Measurements from ENCODE around the gene COL4A3.

Gene COL4A3

DNA sequence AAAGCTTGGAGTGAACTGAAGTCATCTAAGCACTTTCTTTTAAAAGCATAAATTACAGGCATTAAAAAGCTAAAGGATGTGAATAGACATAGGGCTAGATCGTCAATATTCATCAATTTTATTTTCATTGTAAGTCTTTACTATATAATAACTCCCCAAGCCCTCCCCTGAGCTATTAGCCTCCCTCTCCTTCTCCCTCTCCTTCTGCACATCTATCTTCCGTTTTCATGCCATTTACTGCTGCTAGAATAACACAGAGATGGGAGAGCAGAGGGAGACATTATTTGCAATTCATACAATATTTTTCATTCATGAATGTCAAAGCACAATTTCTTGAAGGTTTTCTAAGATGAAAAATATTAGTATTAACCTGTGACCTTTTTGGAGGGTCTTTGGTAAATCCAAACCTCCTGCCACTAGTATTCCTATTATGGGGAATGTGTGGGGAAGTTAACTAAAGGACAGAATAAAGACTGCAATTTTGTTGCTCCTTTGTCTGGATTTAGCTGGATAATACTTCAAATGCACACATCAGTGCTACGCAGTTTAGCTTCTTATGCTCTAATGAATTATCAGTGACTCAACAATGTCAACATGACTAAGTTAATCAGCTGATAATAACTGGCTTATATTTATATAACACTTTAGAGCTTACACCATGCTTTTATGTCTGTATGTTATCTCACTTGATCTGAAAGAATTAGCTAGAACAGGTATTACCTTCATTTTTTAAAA lies 132.4 kb downstream of the COL4A3 start:
- DNase-seq = no peak

DNA sequence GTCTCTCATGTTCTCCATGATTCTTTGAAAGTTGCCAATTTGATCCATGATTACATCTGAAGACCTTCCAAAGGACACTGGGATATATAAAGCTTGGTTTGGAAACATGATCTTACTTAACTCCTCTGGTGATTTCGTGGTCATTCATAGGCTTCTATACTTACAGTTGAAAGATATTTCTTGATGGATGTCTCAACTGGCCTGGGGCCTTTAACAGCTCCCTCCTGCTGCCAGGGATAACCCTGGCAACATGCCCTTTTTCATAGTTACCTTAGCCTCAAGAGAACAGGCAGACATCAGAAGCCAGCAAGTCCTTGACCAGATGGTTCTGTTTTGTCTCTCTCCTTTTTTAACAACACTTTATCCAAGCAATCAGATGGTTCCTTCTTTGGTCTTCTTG lies 137.1 kb downstream of the COL4A3 start:
- no peak for DNase-seq

DNA sequence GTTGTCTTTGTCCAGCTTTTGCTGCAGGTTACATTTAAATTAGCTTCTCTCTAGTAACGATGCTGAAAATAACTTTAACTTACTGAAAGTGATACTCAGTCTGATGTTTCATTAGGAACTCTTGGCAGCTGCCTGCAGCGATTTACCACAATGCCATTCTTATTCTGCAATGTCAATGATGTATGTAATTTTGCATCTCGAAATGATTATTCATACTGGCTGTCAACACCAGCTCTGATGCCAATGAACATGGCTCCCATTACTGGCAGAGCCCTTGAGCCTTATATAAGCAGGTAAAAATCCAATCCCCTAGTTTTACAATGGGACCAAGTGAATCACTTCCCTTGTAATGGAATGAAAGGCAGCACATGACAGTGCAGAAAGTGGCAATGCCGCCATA lies 144.4 kb downstream of the COL4A3 start:
- no peak for DNase-seq

DNA sequence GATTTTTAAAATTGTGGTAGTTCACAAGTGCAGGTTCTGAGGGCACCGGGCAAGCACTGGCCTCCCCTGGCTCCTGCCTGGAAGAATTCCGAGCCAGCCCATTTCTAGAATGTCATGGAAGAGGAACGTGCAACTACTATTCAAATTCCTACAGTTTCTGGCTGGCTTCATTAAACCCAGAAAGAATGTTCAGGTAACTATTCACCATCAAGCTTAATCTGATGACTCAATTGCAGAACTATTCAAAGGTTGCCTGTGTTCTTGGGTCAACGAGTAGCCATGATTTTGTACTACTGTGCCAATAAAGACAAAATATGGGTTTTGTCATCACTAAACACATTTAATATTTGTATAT lies 146.3 kb downstream of the COL4A3 start:
- DNase-seq = no peak

DNA sequence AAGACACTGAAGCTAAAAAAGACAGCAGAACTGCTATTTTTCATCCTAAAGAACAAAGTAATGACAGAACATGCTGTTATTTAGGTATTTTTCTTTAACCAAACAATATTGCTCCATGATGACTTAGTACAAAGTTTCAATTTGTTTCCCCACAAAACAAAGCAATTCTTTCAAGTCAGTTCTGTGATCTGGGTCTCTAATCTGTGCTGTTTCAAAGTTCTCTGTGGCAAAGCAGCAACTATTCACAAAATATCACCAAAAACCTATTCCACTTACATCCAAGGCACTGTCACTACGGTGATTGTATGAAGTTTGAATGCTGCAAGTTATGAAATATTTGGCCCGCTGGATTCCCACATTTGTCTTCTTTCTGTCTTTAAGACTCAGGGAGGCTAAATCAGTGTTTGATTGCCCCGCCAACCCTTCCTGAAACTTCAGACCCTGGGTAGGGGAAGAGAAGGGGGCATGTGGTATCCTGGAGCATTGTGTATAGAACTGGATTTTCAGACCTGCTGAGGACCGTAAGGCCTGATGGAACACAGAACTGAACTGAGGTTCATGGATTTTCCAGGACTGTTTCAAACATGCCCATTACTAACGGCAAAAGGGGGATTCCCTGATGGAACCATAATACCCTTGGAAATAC lies 147.6 kb downstream of the COL4A3 start:
- DNase-seq = no peak

DNA sequence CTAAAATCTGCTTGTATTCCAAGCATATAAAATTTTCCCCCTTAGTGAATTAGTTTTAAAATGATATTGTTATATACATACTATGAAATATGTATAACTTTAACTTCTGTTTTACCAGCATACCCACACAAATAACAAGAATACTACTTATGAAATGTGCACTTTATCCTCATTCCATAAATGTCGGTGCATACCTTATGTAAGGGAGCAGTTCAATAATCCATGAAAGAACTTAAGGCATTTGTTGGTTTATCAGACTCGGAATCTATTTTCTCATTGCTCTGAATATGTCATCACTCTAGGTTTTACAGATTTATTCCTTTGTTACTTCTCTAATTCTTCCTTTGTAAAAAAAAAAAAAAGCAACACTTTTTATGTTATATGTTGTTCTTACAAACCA lies 148.2 kb downstream of the COL4A3 start:
- no peak for DNase-seq

DNA sequence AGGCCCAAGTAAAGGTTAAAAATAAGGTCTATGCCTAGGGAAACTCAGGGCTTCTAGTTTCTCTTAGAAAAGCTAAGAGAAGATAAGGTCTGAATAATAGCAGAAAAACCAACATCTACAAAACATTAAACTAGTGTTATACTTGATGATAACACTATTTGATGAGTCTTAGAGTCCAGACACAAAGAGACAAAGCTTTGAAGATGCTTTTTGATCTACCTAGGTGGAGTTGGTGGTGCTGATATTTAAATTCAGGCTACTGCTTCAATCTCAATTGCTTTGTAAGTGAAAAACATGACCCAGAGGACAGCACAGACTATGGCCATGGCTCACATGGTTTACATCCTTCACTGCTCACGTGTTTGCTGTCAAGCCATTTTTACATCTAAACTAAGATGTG lies 148.9 kb downstream of the COL4A3 start:
- DNase-seq = no peak

DNA sequence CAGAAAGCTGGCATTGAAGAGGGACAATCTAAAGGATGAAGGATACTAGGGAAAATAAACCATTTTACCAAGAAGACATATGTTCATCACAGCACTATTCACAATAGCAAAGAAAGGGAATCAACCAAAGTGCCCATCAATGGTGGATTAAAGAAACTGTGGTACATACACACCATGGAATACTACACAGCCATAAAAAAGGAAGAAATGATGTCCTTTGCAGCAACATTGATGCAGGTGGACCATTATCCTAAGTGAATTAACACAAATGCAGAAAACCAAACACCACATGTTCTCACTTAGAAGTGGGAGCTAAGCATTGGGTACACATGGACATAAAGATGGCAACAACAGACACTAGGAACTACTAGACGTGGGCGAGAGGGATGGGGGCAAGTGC lies 153.4 kb downstream of the COL4A3 start:
- no peak for DNase-seq

DNA sequence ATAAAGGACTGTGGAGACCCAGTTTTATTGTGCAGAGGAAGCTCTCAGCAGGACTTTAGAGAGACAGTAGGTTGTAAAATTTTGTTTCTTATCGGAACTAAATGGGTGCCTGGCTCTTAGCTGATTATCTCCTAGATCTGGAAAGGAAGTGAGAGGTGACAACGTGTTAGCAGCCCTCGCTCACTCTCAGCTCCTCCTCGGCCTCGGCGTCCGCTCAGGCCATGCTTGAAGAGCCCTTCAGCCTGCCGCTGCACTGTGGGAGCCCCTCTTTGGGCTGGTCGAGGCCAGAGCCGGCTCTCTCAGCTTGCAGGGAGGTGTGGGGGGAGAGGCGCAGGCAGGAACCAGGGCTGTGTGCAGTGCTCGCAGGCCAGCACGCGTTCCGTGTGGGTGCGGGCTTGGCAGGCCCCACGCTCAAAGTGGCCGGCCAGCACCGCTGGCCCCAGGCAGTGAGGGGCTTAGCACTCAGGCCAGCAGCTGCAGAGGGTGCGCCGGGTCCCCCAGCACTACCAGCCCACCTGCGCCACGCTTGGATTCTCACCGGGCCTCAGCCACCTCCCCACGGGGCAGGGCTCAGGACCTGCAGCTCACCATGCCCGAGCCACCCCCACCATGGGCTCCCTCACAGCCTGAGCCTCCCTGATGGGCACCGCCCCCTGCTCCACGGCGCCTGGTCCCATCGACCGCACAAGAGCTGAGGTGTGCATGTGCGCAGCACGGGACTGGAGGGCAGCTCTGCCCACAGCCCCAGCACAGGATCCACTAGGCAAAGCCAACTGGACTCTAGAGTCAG lies 156.1 kb downstream of the COL4A3 start:
- DNase-seq = no peak

DNA sequence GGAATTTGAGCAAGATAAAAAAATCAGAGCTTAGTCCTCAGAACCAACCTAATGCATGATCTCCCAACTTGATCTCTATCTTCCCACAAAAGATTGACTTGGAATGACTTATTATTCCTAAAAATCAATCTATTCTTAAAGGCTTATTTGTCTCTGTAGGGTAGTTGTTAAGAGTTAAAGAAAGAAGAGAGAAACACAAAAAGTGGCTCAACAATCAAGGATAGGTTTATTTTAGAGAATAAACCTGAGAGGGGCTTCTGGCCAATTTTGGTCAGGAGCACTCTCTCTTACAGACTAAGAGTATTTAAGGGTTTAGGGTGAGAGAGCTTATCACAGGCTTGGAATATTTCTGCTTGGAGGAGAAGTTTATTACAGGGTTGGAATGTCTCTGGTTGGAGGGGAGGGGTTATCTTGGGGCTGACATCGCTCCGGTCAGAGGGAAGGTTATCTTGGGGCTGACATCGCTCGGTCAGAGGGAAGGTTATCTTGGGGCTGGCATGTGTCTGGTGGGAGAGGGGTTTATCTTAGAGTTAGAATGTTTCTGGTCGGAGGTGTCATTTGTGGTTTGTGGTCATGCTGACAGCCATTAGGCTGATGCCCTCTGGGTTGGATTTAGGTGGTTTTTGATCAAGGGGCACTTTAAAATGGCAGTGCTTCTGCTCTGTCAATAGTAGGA lies 158.2 kb downstream of the COL4A3 start:
- no peak for DNase-seq

DNA sequence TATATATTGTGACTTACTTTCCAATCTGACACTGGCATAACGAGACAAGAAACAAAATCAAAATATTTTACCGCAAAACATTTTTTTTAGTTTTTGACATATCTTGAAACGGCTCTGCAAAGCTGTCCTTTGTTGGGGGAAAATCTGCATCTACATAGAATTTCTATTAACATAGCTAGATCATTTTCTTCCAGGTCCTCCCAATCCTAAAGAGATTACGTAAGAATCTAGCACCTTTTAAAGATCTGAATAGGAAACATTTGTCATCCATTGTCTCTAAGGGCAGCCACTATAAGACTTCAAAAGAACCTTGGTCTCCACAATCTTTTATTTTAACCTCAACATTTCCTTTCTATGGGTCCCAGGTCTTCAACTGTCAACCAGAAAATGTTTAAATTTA lies 159.4 kb downstream of the COL4A3 start:
- no peak for DNase-seq

DNA sequence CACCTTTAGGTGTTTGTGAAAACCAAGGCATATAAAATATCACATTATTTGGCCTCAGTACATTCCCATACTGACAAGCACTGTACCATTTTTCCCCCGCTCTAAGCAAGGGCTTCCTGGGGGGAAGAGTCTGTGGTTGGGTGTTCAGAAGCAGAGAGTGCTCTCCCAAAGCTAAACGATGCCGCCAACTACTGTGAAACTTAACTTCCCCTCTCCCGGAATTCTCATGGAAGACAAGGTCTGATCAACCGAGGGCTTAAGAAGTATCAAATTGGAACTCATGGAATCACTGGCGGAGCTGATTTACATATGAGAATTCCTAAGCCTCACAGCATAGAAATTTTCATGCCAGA lies 160.2 kb downstream of the COL4A3 start:
- DNase-seq = peak; percentile 57

DNA sequence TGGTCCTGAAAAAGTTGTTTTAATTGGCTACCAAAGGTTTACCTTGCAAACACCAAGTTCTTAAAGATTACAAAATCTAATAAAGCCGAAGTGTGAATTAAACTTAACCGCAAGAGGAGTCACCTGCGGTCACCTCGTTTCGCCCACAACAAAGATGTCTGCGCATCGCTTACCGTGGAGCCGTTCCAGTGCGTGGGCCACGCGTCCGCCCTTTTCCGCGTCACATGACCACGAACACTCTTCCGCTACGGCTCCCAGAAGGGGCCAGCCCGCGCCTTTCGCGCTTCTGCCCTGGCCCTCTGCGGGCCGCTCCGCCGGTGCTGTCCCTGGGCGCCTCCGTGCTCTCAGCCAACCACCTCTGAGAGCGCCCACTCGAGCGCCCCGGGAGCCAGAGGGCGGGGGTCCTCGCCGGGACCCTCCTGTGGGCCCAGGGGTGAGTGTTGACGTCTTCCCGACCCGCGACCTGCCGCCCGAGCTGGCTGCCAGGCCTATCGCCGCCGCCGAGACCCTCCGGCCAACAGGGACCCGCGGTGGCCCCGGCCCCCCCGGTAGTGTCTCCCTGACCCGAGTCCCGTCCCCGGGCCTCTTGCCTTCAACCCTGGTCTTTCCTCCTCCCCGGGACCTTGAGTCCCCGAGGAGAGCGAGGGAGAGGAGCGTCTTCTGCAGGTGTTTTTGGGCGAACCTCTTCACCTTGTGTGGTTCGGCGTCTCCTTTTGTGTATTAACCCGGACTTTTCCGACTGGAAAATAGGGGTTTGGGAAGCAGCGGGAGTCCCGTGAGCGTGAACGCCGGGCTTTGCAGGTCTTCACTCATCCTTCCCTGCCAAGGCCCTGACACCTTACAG lies 160.8 kb downstream of the COL4A3 start, which contains the start of gene MFF:
MFF (plus strand) TSS at position 257 of the 844 bp plus-strand sequence. CDS start 5,415 bp downstream, outside the sequence.
- DNase-seq = peak; percentile 81

DNA sequence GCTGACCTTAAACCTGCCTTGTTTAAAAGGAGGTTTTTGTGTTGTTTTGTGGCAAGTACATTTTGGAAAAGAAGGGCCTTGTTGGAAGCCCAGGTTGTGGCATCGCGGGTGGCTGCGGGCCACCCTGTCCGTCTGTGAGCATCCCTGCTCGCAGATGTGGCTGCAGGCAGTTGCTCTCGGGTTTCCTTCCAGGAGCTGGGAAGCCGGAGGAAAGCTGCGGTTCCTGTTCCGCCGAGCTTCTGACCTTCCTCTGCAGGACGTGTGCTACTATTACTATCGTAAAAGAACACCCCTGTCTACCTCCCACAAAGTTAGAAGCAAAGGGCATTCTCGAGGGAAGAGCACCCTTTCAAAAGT lies 161.4 kb downstream of the COL4A3 start:
- DNase-seq = no peak

DNA sequence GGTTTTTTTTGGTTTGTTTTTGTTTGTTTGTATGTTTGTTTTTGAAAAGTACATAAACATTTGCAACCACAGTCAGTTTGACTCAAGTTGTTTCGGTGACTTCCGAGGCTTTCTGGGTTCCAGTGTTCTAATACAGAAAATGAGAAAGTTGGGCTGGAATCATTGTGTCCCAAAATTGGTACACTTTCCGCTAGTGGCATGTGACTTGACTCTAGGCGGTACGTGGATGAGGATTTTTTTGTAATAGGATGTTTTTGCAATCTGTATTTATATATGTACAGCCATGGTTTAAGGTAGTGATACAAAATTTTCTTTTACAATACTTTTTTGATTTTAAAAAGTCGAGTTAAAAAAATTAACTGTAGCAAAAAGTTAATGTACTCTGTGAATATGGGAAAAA lies 162.4 kb downstream of the COL4A3 start:
- no peak for DNase-seq

DNA sequence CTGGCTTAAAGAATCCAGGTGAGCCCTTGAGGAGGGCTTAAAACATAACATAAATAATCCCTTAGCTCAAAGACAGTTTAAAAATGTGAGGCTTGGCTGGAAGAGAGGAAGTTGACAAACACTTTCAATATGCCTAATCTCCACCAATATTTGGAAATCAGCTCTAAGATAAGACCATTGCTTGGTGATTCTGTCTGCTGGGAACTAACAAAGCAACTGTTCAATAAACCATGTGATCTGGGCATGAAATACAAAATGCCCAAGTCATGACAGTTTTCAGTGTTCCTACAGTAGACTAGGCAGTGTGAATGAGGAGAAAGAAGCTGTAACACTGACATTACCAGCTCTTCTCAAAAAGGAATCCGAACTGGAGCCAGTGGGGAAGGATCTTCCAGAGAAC lies 171.3 kb downstream of the COL4A3 start:
- DNase-seq = no peak

DNA sequence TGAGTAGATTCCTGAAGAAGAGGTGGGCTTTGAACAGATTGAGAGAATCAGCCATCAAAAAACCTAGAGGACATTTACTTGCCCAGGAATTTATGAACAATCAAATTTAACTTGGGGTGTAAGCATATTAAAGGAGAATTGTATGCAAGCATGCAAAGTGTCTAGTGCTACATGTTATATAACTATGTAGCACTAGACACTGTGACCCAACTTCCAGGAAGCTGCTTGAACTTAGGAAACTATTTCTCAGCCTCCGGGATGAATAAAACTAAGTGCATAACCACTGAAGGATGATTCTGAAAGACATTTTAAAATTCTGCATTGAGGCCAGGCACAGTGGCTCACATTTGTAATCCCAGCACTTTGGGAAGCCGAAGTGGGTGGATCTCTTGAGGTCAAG lies 173.0 kb downstream of the COL4A3 start:
- no peak for DNase-seq

DNA sequence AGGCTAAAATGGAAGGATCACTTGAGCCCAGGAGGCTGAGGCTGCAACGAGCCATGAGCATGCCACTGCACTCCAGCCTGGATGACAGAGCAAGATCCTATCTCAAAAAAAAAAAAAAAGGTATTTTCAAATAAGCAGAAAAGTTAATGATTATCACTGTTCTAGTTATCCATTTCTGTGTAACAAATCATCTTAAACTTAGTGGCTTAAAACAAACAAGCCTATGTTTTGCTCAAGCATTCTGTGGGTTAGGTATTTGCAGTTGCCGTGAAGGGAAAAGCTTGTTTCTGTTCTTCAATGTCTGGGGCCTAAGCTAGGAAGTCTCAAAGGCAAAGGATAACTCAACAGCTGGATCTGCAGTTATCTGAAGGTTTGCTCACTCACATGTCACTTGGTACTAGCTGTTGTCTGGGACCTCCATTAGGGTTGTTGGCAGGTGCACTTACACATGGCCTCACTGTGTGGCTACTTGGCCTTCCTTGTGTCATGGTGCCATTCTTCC lies 174.7 kb downstream of the COL4A3 start:
- DNase-seq = no peak

DNA sequence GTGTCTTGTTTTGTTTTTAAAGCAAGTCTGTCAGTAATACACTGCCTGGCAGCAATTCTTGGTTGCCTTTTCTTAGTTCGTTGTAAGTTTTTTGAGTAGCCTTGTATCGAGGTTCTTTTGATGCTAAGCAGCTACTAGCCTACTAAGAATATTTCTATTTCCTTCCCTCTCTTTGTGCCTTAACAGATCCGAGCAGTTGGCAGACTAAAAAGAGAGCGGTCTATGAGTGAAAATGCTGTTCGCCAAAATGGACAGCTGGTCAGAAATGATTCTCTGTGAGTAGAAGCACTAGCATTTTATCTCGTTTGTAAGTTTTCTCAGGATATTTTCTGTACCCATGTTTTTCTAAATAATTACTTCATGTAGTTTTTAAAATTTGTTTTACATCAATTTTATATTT lies 175.7 kb downstream of the COL4A3 start:
- no peak for DNase-seq

DNA sequence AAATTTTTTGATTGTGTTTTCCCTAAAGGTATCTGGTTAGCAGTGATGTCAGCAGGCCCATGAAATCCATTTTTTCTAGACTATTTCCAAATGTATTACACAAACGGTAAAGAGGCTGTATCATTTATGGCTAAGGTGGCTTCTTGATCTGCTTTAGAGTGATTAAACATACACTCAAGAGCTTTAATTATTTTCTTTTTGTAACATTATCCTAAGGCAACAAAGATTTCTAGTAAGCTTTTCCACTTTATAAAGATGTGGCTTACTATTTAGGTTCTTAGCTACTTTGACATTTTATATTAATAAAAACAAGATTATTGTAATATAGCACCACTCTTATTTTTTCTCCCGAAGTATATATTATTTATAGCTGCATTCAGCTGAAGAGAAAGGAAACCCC lies 177.1 kb downstream of the COL4A3 start:
- DNase-seq = no peak

DNA sequence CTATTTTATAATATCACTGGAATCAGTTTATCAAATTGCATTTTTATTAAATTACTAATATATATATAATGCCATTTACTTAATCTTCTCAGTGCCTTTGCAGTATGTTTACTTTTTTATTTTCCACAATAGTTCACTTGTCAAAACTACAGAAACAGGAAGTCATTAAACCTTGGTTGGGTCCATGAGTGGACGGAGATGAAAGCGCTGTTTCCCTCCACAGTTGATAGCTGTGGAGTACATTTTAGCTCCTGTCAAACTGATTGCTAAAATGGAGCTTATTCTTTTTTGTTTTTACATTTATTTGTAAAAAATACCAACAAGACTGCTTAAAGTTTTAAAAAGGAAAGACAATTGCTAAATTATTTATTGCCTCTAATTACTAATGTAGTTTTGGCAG lies 179.8 kb downstream of the COL4A3 start:
- DNase-seq = no peak

DNA sequence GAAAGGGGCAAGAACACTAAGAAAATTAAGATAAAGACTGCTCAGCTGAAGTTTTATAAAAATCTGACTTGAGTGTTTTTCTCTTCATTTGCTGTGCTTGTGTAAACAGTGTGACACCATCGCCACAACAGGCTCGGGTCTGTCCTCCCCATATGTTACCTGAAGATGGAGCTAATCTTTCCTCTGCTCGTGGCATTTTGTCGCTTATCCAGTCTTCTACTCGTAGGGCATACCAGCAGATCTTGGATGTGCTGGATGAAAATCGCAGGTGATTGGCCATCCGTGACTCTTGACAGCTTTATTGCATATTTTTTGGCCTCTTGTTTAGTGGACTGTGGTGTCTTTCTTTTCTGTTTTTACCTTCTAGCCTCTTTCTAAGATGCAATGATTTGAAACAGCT lies 182.7 kb downstream of the COL4A3 start:
- DNase-seq = no peak

DNA sequence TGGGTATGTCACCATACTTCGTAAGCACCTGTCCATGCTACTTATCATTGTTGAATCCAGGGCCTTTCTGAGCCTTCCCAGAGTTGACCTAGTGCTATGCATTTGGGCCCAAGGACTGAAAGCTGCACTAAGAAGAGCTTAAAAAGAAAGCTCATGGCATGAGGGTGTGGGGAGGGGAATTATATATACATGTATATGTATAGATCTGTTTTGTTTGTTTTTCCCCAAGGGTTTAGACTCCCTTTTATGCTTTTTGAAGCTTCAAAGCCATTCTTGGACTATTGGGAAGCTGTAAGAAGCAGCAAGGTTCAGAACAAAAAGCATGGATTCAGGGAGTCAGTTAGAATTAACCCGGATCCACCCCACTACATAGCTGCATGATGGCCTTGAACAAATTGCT lies 183.9 kb downstream of the COL4A3 start:
- no peak for DNase-seq

All from NCI-H2029 treated with DMSO at 0.1 percent for 48 hours (cell line).